ENCODE measurements around the gene DACT3. TPM values are rescaled to one million over a fixed set of nuclear protein-coding genes. Genes with fewer than 3 reads are reported as not detected.

DACT3 gene
- total RNA-seq, 1 experiment from 2014 or later = 1.9 TPM

- no peak for DNase-seq
- ChIA-PET CTCF (no interaction called here), POLR2A (ENCODE audit: unreplicated experiment) (no interaction called here)
- Histone ChIP-seq H2AFZ (ENCODE audit: low read length) (no peak overlapping the region), H3K9ac (ENCODE audit: low read length) (no peak overlapping the region), H3K4me3 (ENCODE audit: low read length) (peak overlapping the region; percentile 100; the same call in 1 of the 2 replicates), H3K27me3 (ENCODE audit: low read length) (no peaks in the 10 kb centered on the region), H3K9me3 (ENCODE audit: low read length) (no peaks in the 10 kb centered on the region), H3F3A (ENCODE audit: low read length, unreplicated experiment) (no peaks in the 10 kb centered on the region), H3K9me2 (replicated peaks; ENCODE audit: low read length) (no peaks in the 10 kb centered on the region), H3K4me1 (ENCODE audit: insufficient read depth, low read length) (peaks cover 13% of the 10 kb centered on the region), H3K27ac (ENCODE audit: low read length) (no peak overlapping the region), H3K79me2 (ENCODE audit: low read length) (peaks cover 44% of the 10 kb centered on the region), H3K4me2 (ENCODE audit: low read length) (peak overlapping the region; percentile 98), H3K36me3 (ENCODE audit: low read depth, low read length) (peaks cover 13% of the 10 kb centered on the region; the same call in 1 of the 2 replicates), H4K20me1 (ENCODE audit: low read length) (peaks cover 25% of the 10 kb centered on the region)
- no peak for TF ChIP-seq EZH2phosphoT487 (IDR thresholded peaks at IDR 0.05; ENCODE audit: borderline replicate concordance, low read length)
- no peak for TF ChIP-seq EZH2 (IDR thresholded peaks at IDR 0.05; ENCODE audit: low read length, unreplicated experiment)
- TF ChIP-seq, protein P1, sequence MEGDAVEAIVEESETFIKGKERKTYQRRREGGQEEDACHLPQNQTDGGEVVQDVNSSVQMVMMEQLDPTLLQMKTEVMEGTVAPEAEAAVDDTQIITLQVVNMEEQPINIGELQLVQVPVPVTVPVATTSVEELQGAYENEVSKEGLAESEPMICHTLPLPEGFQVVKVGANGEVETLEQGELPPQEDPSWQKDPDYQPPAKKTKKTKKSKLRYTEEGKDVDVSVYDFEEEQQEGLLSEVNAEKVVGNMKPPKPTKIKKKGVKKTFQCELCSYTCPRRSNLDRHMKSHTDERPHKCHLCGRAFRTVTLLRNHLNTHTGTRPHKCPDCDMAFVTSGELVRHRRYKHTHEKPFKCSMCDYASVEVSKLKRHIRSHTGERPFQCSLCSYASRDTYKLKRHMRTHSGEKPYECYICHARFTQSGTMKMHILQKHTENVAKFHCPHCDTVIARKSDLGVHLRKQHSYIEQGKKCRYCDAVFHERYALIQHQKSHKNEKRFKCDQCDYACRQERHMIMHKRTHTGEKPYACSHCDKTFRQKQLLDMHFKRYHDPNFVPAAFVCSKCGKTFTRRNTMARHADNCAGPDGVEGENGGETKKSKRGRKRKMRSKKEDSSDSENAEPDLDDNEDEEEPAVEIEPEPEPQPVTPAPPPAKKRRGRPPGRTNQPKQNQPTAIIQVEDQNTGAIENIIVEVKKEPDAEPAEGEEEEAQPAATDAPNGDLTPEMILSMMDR (conservative IDR thresholded peaks at IDR 0.05; ENCODE audit: low read depth, low read length) = no peak
- intact Hi-C loops (cut with micrococcal nuclease) = no loop called here
- BruUV-seq (replicated peaks) = no TSS peak
- ATAC-seq = no peak
Observed at GRCh38 chr19:46603752-46604231, 57.2 kb downstream of the DACT3 start.

DNA sequence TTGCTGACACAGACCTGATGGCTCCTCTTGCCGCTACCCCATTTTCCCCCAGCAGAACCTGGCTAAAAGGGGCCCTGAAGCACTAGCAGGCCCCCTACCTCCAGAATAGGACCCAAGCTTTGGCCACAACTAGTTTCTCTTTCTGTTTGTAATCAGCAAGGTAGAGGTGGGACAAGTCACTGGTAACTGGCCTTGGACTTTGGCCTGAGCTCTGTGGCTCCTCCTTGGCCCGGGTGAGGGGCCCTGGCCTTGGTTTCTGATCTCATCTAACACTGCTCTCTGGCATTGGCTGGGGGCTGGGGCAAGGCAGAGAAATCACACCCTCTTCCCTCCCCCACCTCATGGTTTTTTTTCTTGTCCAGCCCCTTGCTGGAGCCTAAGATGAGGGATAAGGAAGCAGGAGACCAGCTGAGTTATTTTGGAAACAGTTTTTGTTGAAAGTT, 57.8 kb downstream of the DACT3 start:
- peak overlapping the region; percentile 100 for H3K4me3 ChIP-seq (ENCODE audit: low read length)
- TF ChIP-seq EZH2phosphoT487 (IDR thresholded peaks at IDR 0.05; ENCODE audit: borderline replicate concordance, low read length) = no peak
- no peak for TF ChIP-seq EZH2 (IDR thresholded peaks at IDR 0.05; ENCODE audit: low read length, unreplicated experiment)
- TF ChIP-seq, protein P1 (conservative IDR thresholded peaks at IDR 0.05; ENCODE audit: low read depth, low read length) = no peak
- DNase-seq (no peak), ATAC-seq (no peak)
- H3K27ac ChIP-seq (ENCODE audit: low read length) = no peak overlapping the region
- peaks cover 13% of the 10 kb centered on the region; the same call in 1 of the 2 replicates for H3K36me3 ChIP-seq (ENCODE audit: low read depth, low read length)
- H3K27me3 ChIP-seq (ENCODE audit: low read length) = no peaks in the 10 kb centered on the region
- H3K4me2 ChIP-seq (ENCODE audit: low read length) = peak overlapping the region; percentile 98
- CTCF ChIA-PET = no interaction called here
- peaks cover 25% of the 10 kb centered on the region for H4K20me1 ChIP-seq (ENCODE audit: low read length)
- POLR2A ChIA-PET (ENCODE audit: unreplicated experiment) = no interaction called here
- H3F3A ChIP-seq (ENCODE audit: low read length, unreplicated experiment) = no peaks in the 10 kb centered on the region
- no peaks in the 10 kb centered on the region for H3K9me3 ChIP-seq (ENCODE audit: low read length)
- no peaks in the 10 kb centered on the region for H3K9me2 ChIP-seq (replicated peaks; ENCODE audit: low read length)
- BruUV-seq (replicated peaks) = no TSS peak
- H3K79me2 ChIP-seq (ENCODE audit: low read length) = peaks cover 44% of the 10 kb centered on the region
- peaks cover 13% of the 10 kb centered on the region for H3K4me1 ChIP-seq (ENCODE audit: insufficient read depth, low read length)
- peak overlapping the region; percentile 99; the same call in 1 of the 2 replicates for H3K9ac ChIP-seq (ENCODE audit: low read length)
- H2AFZ ChIP-seq (ENCODE audit: low read length) = no peak overlapping the region
- intact Hi-C loops (cut with micrococcal nuclease) = no loop called here

DNA sequence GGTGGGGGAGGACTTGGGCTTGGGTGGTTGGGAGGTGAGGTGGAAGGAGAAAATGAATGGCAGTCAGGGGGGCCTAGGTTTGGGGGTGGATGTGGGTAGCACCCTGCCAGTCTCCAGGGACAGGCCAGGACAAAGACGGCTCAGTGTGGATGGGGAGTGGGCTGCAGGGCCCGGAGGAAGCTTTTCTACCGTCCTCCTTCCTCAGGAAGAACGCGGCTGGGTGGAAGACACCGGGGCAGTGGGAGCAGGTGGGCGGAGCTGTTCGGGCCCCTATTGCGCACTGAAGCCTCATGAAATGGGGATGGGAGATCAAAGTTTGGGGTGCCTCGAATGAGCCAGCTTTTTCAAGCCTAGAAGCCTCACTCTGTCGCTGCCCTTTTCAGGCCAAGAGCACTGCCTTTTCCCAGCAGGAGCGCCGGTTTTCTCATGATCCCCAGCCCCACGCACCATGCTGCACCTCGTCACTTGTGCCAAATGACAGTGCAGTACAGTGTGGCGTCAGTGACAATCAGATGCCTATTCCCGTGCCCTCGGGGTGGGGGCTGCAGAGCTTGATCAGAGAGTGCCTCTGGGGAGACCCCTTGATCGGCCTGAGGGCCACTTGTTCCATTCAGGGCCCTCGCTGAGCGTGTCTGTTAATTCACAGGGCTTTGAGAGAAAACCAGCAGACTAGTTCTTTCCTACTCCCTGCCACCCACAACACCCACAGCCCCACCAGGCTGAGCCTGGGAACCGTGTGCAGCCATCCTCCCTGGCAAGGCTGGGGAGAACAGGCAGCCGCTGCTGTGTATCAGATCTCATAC, 58.4 kb downstream of the DACT3 start:
- Histone ChIP-seq H3K9ac (ENCODE audit: low read length) (peak overlapping the region; percentile 99), H3F3A (ENCODE audit: low read length, unreplicated experiment) (no peaks in the 10 kb centered on the region), H3K4me3 (ENCODE audit: low read length) (peak overlapping the region; percentile 100), H3K79me2 (ENCODE audit: low read length) (peaks cover 44% of the 10 kb centered on the region), H3K9me3 (ENCODE audit: low read length) (no peaks in the 10 kb centered on the region), H4K20me1 (ENCODE audit: low read length) (peaks cover 25% of the 10 kb centered on the region), H3K27ac (ENCODE audit: low read length) (no peak overlapping the region), H3K27me3 (ENCODE audit: low read length) (no peaks in the 10 kb centered on the region), H3K9me2 (replicated peaks; ENCODE audit: low read length) (no peaks in the 10 kb centered on the region), H2AFZ (ENCODE audit: low read length) (no peak overlapping the region), H3K36me3 (ENCODE audit: low read depth, low read length) (peaks cover 13% of the 10 kb centered on the region; the same call in 1 of the 2 replicates), H3K4me1 (ENCODE audit: insufficient read depth, low read length) (peaks cover 13% of the 10 kb centered on the region), H3K4me2 (ENCODE audit: low read length) (peak overlapping the region; percentile 98)
- ChIA-PET CTCF (no interaction called here), POLR2A (ENCODE audit: unreplicated experiment) (no interaction called here)
- BruUV-seq (replicated peaks) = no TSS peak
- DNase-seq (no peak), ATAC-seq (no peak)
- intact Hi-C loops (cut with micrococcal nuclease) = no loop called here
- TF ChIP-seq EZH2phosphoT487 (IDR thresholded peaks at IDR 0.05; ENCODE audit: borderline replicate concordance, low read length) (no peak), EZH2 (IDR thresholded peaks at IDR 0.05; ENCODE audit: low read length, unreplicated experiment) (no peak)
- TF ChIP-seq, protein P1 (conservative IDR thresholded peaks at IDR 0.05; ENCODE audit: low read depth, low read length) = no peak
